Measurements from ENCODE around the gene MCCC1.

Gene MCCC1

GRCh38 chr3:182972387-182972786 is 126.9 kb downstream of the MCCC1 start:
- TF ChIP-seq POLR2A (IDR thresholded peaks at IDR 0.05; ENCODE audit: low read length) (no peak), GATA1 (IDR thresholded peaks at IDR 0.05; ENCODE audit: low read depth, low read length) (no peak)
- DNase-seq = no peak

- DNase-seq = no peak
- no peak for TF ChIP-seq GATA1 (IDR thresholded peaks at IDR 0.05; ENCODE audit: low read depth, low read length)
- TF ChIP-seq POLR2A (IDR thresholded peaks at IDR 0.05; ENCODE audit: low read length) = no peak
These were observed 127.7 kb downstream of the MCCC1 start for GRCh38 chr3:182971637-182972036.

- DNase-seq = no peak
- TF ChIP-seq POLR2A (IDR thresholded peaks at IDR 0.05; ENCODE audit: low read length) (no peak), GATA1 (IDR thresholded peaks at IDR 0.05; ENCODE audit: low read depth, low read length) (no peak)
These were observed 128.4 kb downstream of the MCCC1 start for GRCh38 chr3:182970811-182971418.

- DNase-seq = peak; percentile 40 to 42
- TF ChIP-seq GATA1 (IDR thresholded peaks at IDR 0.05; ENCODE audit: low read depth, low read length) (no peak), POLR2A (IDR thresholded peaks at IDR 0.05; ENCODE audit: low read length) (peak; percentile 15)
These were observed 129.4 kb downstream of the MCCC1 start for GRCh38 chr3:182969853-182970252.

- TF ChIP-seq GATA1 (IDR thresholded peaks at IDR 0.05; ENCODE audit: low read depth, low read length) (no peak), POLR2A (IDR thresholded peaks at IDR 0.05; ENCODE audit: low read length) (no peak)
- DNase-seq = peak; percentile 34 to 46
These were observed 130.0 kb downstream of the MCCC1 start for GRCh38 chr3:182969277-182969676.

GRCh38 chr3:182967218-182968204 is 131.8 kb downstream of the MCCC1 start:
- TF ChIP-seq POLR2A (IDR thresholded peaks at IDR 0.05; ENCODE audit: low read length) = no peak

GRCh38 chr3:182965861-182966366 is 133.4 kb downstream of the MCCC1 start:
- TF ChIP-seq GATA1 (IDR thresholded peaks at IDR 0.05; ENCODE audit: low read depth, low read length) = no peak
- TF ChIP-seq POLR2A (IDR thresholded peaks at IDR 0.05; ENCODE audit: low read length) = no peak

More at GRCh38 chr3:182967218-182968204, 131.8 kb downstream of the MCCC1 start:
- no peak for DNase-seq

More at GRCh38 chr3:182965861-182966366, 133.4 kb downstream of the MCCC1 start:
- no peak for DNase-seq
